Endothelial cell of umbilical vein (primary cell): ENCODE results near the gene TRAF3IP1. TPM values are rescaled to one million over a fixed set of nuclear protein-coding genes. Genes with fewer than 3 reads are reported as not detected.

Experiments
- BruUV-seq: library from RNA; stranded (reverse); fragments of 400-500 nt; replicated peaks from 2 replicates; lab custom pipeline; 2021; lab: Mats Ljungman, UMichigan
- CTCF ChIA-PET: fragments of 300-600, 350-600 bp; sonication (Branson Sonifier 250); formaldehyde crosslinking; loops from one replicate; lab custom pipeline; 2021; ENCODE audit warnings: antibody characterized with exemption, inconsistent platforms; lab: Charles Lee
- POLR2A ChIA-PET: fragments of 300-600, 350-600 bp; sonication (Branson Sonifier 250); formaldehyde crosslinking; loops from one replicate; lab custom pipeline; 2021; ENCODE audit warnings: antibody characterized with exemption, inconsistent platforms; lab: Charles Lee
- DNase-seq: peaks from one replicate; pipeline ENCODE4 v3.0.0-alpha.2; 2011; ENCODE audit warnings: low read depth, low spot score
- FAIRE-seq: peaks from 2 replicates; lab custom pipeline; 2011; peaks lifted over from hg19 to GRCh38; lab: Jason Lieb, UNC
- H2AFZ ChIP-seq: 2 replicates; pipeline ENCODE4 v1.6.0; 2012; ENCODE audit warnings: low read depth, low read length, control low read depth, inconsistent platforms
- H3K27ac ChIP-seq: 2 replicates; pipeline ENCODE4 v1.5.1; 2011; ENCODE audit warnings: low read depth, mild to moderate bottlenecking, control low read depth, low read length, moderate library complexity; ENCODE audit not compliant: insufficient read depth
- H3K27me3 ChIP-seq, 2 experiments: 2 replicates each; pipeline versions ENCODE4 v1.6.0 to v1.6.1; 2011; ENCODE audit warnings: low read length in 2 of 2, mixed read lengths in 1 of 2; ENCODE audit not compliant: control insufficient read depth in 2 of 2, insufficient read depth in 2 of 2
- H3K36me3 ChIP-seq, 2 experiments: 2 replicates in 1 of 2; 3 replicates in 1 of 2; pipeline ENCODE4 v1.5.1; 2011; ENCODE audit warnings: low read length in 2 of 2, mild to moderate bottlenecking in 1 of 2, moderate library complexity in 1 of 2; ENCODE audit not compliant: control insufficient read depth in 2 of 2, insufficient read depth in 2 of 2; ENCODE audit errors: extremely low read depth in 1 of 2
- H3K4me1 ChIP-seq: 3 replicates; pipeline ENCODE4 v1.5.1; 2011; ENCODE audit warnings: mild to moderate bottlenecking, low read length; ENCODE audit not compliant: control insufficient read depth, insufficient read depth; ENCODE audit errors: extremely low read depth
- H3K4me2 ChIP-seq: 2 replicates; pipeline ENCODE4 v1.6.1; 2011; ENCODE audit warnings: low read length, control low read depth, mixed read lengths; ENCODE audit not compliant: insufficient read depth
- H3K4me3 ChIP-seq, 3 experiments: fragments of 200-600 bp in 1 of 3; sonication (generic), shearing (Covaris generic) in 1 of 3; replicated peaks in 1 of 3; 2 replicates each; pipeline ENCODE4 v1.5.1; 2011 to 2016; ENCODE audit warnings: control low read depth in 3 of 3, low read length in 3 of 3, mild to moderate bottlenecking in 2 of 3, inconsistent platforms in 1 of 3, low read depth in 1 of 3, moderate library complexity in 1 of 3; ENCODE audit not compliant: insufficient read depth in 1 of 3
- H3K79me2 ChIP-seq: 2 replicates; pipeline ENCODE4 v1.6.0; 2012; ENCODE audit warnings: low read length, inconsistent platforms; ENCODE audit not compliant: control insufficient read depth, insufficient read depth
- H3K9ac ChIP-seq: replicated peaks from 2 replicates; pipeline ENCODE3; 2011; ENCODE audit warnings: low read length, control low read depth; ENCODE audit not compliant: insufficient read depth; ENCODE audit errors: extremely low read depth
- H3K9me1 ChIP-seq: replicated peaks from 3 replicates; pipeline ENCODE4 v1.6.0; 2011; ENCODE audit warnings: mild to moderate bottlenecking, low read length; ENCODE audit not compliant: control insufficient read depth, insufficient read depth; ENCODE audit errors: extremely low read depth
- H3K9me3 ChIP-seq: replicated peaks from 2 replicates; pipeline ENCODE4 v1.5.1; 2012; ENCODE audit warnings: low read length, inconsistent platforms; ENCODE audit not compliant: control insufficient read depth, insufficient read depth
- H4K20me1 ChIP-seq: replicated peaks from 2 replicates; pipeline ENCODE3; 2011; ENCODE audit warnings: mild to moderate bottlenecking, low read length; ENCODE audit not compliant: control insufficient read depth, insufficient read depth; ENCODE audit errors: extremely low read depth
- EZH2 ChIP-seq: IDR thresholded peaks from 2 replicates; pipeline ENCODE4 v1.6.1; 2012; ENCODE audit warnings: borderline replicate concordance, low read depth, mild to moderate bottlenecking, moderate library complexity, low read length, inconsistent platforms; ENCODE audit not compliant: severe bottlenecking
- GATA2 ChIP-seq: IDR thresholded peaks from 2 replicates; pipeline ENCODE4 v1.7.0; 2011; ENCODE audit warnings: low read depth, mild to moderate bottlenecking, moderate library complexity, mixed read lengths, low read length; ENCODE audit not compliant: insufficient read length, insufficient read depth
- MYC ChIP-seq: IDR thresholded peaks from one replicate; pipeline ENCODE4 v1.6.1; 2011; ENCODE audit warnings: mild to moderate bottlenecking, low read depth, low read length
- POLR2AphosphoS5 ChIP-seq: IDR thresholded peaks from 2 replicates; pipeline ENCODE4 v1.6.1; 2012; ENCODE audit warnings: low read depth, mild to moderate bottlenecking, control low read depth, low read length, moderate library complexity; ENCODE audit not compliant: insufficient read depth
- dilution Hi-C: fragments of 300-500 bp; cut with MboI; formaldehyde crosslinking; loops from one replicate; pipeline ENCODE4 v1.15.0; 2019; ENCODE audit warnings: low sequenced_read_pairs; ENCODE audit not compliant: extremely low pct_ligation_motif_present
- intact Hi-C: fragments of 100-400 bp; cut with micrococcal nuclease; formaldehyde crosslinking; loops from one replicate; pipeline ENCODE4 v1.10.0; 2022
- polyA plus RNA-seq, 4 experiments: library from polyadenylated mRNA; depleted of rRNA in 3 of 4; stranded (reverse) in 3 of 4; unstranded in 1 of 4; fragments of >200 nt; gene quantifications; 2 replicates each; pipeline versions ENCODE4 v1.2.1 to v1.2.3, GENCODE V29; 2011 to 2012; ENCODE audit warnings: missing spikeins in 1 of 4
- total RNA-seq: library from RNA; stranded (reverse); gene quantifications from 2 replicates; pipeline ENCODE4 v1.2.3, GENCODE V29; 2021
- TF ChIP-seq, protein P1 (sequence below), 2 donors: IDR thresholded peaks; 1 replicate in 1 of 2; 2 replicates in 1 of 2; pipeline ENCODE4 v1.5.1; 2011; ENCODE audit warnings: low read length in 2 of 2, mild to moderate bottlenecking in 2 of 2, moderate library complexity in 2 of 2, control low read depth in 1 of 2, inconsistent platforms in 1 of 2, low read depth in 1 of 2; ENCODE audit not compliant: insufficient read depth in 1 of 2; ENCODE audit errors: extremely low read depth in 1 of 2
- TF ChIP-seq, protein P2 (sequence below): IDR thresholded peaks from 2 replicates; pipeline ENCODE4 v1.6.1; 2011; ENCODE audit not compliant: insufficient read depth, insufficient read length

TRAF3IP1 gene
- total and polyA plus RNA-seq, 2 donors (not counting 3 experiments of a cell fraction or from before 2014, with no cell fraction given): 3.4 to 15.9 TPM

DNA sequence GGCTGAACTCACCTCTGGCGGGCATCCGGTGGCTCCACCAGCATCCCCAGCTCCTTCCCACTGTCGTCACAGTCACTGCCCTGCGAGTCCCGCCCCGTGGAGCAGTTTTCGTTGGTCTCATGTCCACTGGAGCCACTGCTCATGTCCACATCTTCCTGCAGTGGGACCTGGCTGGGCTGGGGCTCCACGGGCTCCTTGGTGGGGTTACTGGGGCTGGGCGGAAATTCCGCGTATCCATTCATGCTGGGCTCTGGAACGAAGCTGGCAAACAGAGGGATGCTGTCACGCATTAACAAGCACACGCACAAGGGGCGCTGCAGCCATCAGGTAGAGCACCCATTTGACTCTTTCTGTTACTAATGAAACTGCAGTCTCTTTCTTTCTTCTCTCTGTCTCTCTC, 42.6 kb upstream of the TRAF3IP1 start:
- Histone ChIP-seq H3K36me3 (peaks cover 0 to 2% of the 10 kb centered on the region in 2 experiments), H3K79me2 (no peaks in the 10 kb centered on the region), H3K27ac (no peak overlapping the region), H3K9me3 (no peaks in the 10 kb centered on the region), H2AFZ (no peak overlapping the region), H3K4me1 (no peaks in the 10 kb centered on the region), H3K4me2 (no peak overlapping the region), H3K9ac (no peak overlapping the region), H3K27me3 (no peaks in the 10 kb centered on the region), H3K4me3 (no peak overlapping the region), H4K20me1 (no peaks in the 10 kb centered on the region), H3K9me1 (no peaks in the 10 kb centered on the region)
- DNase-seq (no peak), FAIRE-seq (no peak)
- no TSS peak for BruUV-seq
- POLR2A ChIA-PET: no interaction called here
- TF ChIP-seq POLR2AphosphoS5 (no peak), MYC (no peak), EZH2 (no peak), GATA2 (no peak)
- TF ChIP-seq, protein P1, sequence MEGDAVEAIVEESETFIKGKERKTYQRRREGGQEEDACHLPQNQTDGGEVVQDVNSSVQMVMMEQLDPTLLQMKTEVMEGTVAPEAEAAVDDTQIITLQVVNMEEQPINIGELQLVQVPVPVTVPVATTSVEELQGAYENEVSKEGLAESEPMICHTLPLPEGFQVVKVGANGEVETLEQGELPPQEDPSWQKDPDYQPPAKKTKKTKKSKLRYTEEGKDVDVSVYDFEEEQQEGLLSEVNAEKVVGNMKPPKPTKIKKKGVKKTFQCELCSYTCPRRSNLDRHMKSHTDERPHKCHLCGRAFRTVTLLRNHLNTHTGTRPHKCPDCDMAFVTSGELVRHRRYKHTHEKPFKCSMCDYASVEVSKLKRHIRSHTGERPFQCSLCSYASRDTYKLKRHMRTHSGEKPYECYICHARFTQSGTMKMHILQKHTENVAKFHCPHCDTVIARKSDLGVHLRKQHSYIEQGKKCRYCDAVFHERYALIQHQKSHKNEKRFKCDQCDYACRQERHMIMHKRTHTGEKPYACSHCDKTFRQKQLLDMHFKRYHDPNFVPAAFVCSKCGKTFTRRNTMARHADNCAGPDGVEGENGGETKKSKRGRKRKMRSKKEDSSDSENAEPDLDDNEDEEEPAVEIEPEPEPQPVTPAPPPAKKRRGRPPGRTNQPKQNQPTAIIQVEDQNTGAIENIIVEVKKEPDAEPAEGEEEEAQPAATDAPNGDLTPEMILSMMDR (IDR thresholded peaks at IDR 0.05; ENCODE audit: extremely low read depth in 1 of 2, insufficient read depth in 1 of 2, low read depth in 1 of 2, low read length in 2 of 2): no peak
- TF ChIP-seq, protein P2, sequence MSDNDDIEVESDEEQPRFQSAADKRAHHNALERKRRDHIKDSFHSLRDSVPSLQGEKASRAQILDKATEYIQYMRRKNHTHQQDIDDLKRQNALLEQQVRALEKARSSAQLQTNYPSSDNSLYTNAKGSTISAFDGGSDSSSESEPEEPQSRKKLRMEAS: no peak
- intact Hi-C loops: no loop called here
- CTCF ChIA-PET: no interaction called here
- dilution Hi-C loops: no loop called here
